GM23338 (cell line): ENCODE data around the gene SGSH.

Experiments
- CTCF ChIP-seq, 2 experiments: fragments of 200-600 bp in 1 of 2; sonication (generic) in 1 of 2; conservative IDR thresholded peaks; 2 replicates each; pipeline versions ENCODE4 v1.5.1 to v1.6.1; 2016 to 2017; ENCODE audit warnings: antibody characterized with exemption in 2 of 2, low read depth in 2 of 2, mild to moderate bottlenecking in 2 of 2, moderate library complexity in 1 of 2
- EZH2phosphoT487 ChIP-seq: fragments of 200-600 bp; sonication (generic); IDR thresholded peaks from one replicate; pipeline ENCODE4 v1.8.1; 2018; ENCODE audit warnings: antibody characterized with exemption; ENCODE audit not compliant: unreplicated experiment

- no peak for TF ChIP-seq CTCF (conservative IDR thresholded peaks at IDR 0.05; ENCODE audit: low read depth in 2 of 2)
- TF ChIP-seq EZH2phosphoT487, result no peak
These were observed 12.3 kb upstream of the SGSH start for GRCh38 chr17:80232438-80232837.
